K562 (cell line): ENCODE results near the gene CREB3L1. TPM values are rescaled to one million over a fixed set of nuclear protein-coding genes. Genes with fewer than 3 reads are reported as not detected.

ENCODE experiments used
- ADNP ChIP-seq: fragments of 200-800 bp; sonication (Bioruptor generic); IDR thresholded peaks from 2 replicates; pipeline ENCODE4 v1.6.1; 2016; ENCODE audit warnings: missing genetic modification characterization, missing compliant biosample characterization
- CBX1 ChIP-seq: sonication (generic); IDR thresholded peaks from 2 replicates; pipeline ENCODE4 v1.6.1; 2016; ENCODE audit warnings: antibody characterized with exemption, low read depth, mild to moderate bottlenecking
- CHCHD3 ChIP-seq: fragments of 250-450 bp; sonication (Bioruptor Pico); IDR thresholded peaks from 2 replicates; pipeline ENCODE4 v2.1.2; 2022; ENCODE audit warnings: mild to moderate bottlenecking
- ELF2 ChIP-seq: fragments of 250-450 bp; sonication (Bioruptor Pico); IDR thresholded peaks from 2 replicates; pipeline ENCODE4 v1.5.0; 2021; ENCODE audit warnings: mild to moderate bottlenecking
- HDAC6 ChIP-seq: IDR thresholded peaks from 2 replicates; pipeline ENCODE4 v1.6.1; 2012; ENCODE audit warnings: low read depth, mild to moderate bottlenecking, control low read depth, inconsistent platforms, low read length, moderate library complexity
- KHSRP ChIP-seq: fragments of 450-650 bp; IDR thresholded peaks from 2 replicates; pipeline ENCODE4 v1.6.1; 2017
- KLF6 ChIP-seq: fragments of 250-450 bp; sonication (Bioruptor Pico); IDR thresholded peaks from 2 replicates; pipeline ENCODE4 v1.4.0; 2020; ENCODE audit warnings: mild to moderate bottlenecking, moderate library complexity, borderline replicate concordance
- MEIS2 ChIP-seq: fragments of 450-650 bp; IDR thresholded peaks from 2 replicates; pipeline ENCODE4 v1.6.1; 2014; ENCODE audit warnings: mild to moderate bottlenecking; ENCODE audit not compliant: partially characterized antibody
- MTF1 ChIP-seq: fragments of 250-450 bp; sonication (Bioruptor Pico); IDR thresholded peaks from 2 replicates; pipeline ENCODE4 v1.9.0; 2021; ENCODE audit warnings: moderate library complexity, mild to moderate bottlenecking, inconsistent platforms, borderline replicate concordance
- NR0B1 ChIP-seq: fragments of 450-650 bp; IDR thresholded peaks from one replicate; pipeline ENCODE4 v1.6.1; 2018; ENCODE audit warnings: mild to moderate bottlenecking, moderate library complexity; ENCODE audit not compliant: partially characterized antibody
- PPARD ChIP-seq: fragments of 250-450 bp; sonication (Bioruptor Pico); IDR thresholded peaks from 2 replicates; pipeline ENCODE4 v1.8.0; 2022; ENCODE audit warnings: inconsistent platforms, mild to moderate bottlenecking, moderate library complexity
- PYGO2 ChIP-seq: fragments of 450-650 bp; IDR thresholded peaks from 2 replicates; pipeline ENCODE4 v1.6.1; 2016; ENCODE audit warnings: mild to moderate bottlenecking, missing genetic modification characterization, moderate library complexity, missing compliant biosample characterization
- RBM15 ChIP-seq: fragments of 200-400 bp; formaldehyde crosslinking; IDR thresholded peaks from 2 replicates; pipeline ENCODE4 v1.6.1; 2018; ENCODE audit warnings: mild to moderate bottlenecking, low read length, moderate library complexity; ENCODE audit not compliant: insufficient read depth
- RHOXF2B ChIP-seq: fragments of 250-450 bp; sonication (Bioruptor Pico); conservative IDR thresholded peaks from 2 replicates; pipeline ENCODE4 v1.5.1; 2021
- SETDB1 ChIP-seq: IDR thresholded peaks from one replicate; pipeline ENCODE4 v1.6.1; 2012; ENCODE audit warnings: low read length, control low read depth, inconsistent platforms
- SNAPC5 ChIP-seq: fragments of 250-450 bp; sonication (Bioruptor Pico); IDR thresholded peaks from 2 replicates; pipeline ENCODE4 v1.8.0; 2021; ENCODE audit warnings: moderate library complexity, mild to moderate bottlenecking, inconsistent platforms
- THRAP3 ChIP-seq: fragments of 450-650 bp; IDR thresholded peaks from 2 replicates; pipeline ENCODE4 v1.6.1; 2016; ENCODE audit warnings: mild to moderate bottlenecking, inconsistent platforms, borderline replicate concordance
- ZNF146 ChIP-seq: IDR thresholded peaks from one replicate; pipeline ENCODE4 v1.6.1; 2018; ENCODE audit warnings: missing compliant biosample characterization; ENCODE audit not compliant: unreplicated experiment
- ZNF584 ChIP-seq: fragments of 200-800 bp; sonication (Bioruptor generic); IDR thresholded peaks from 2 replicates; pipeline ENCODE4 v1.6.1; 2016; ENCODE audit warnings: low read depth, mild to moderate bottlenecking, missing genetic modification characterization, missing compliant biosample characterization
- polyA plus RNA-seq, 8 experiments: library from polyadenylated mRNA; depleted of rRNA in 4 of 8; stranded (reverse) in 5 of 8; unstranded in 3 of 8; fragments of >200 nt; fragmentation: Nextera tagmentation in 2 of 8; fragmentation: Illumina TruSeq in 1 of 8; extraction: Ambion mirVana in 2 of 8; extraction: Trizol in 1 of 8; gene quantifications; 2 replicates each; pipeline versions ENCODE4 v1.2.1 to v1.2.3, GENCODE V29; 2011 to 2014; ENCODE audit warnings: inconsistent platforms in 1 of 8, missing spikeins in 1 of 8
- total RNA-seq, 7 experiments: library from RNA; depleted of rRNA in 6 of 7; stranded (reverse); fragments of >200 nt in 6 of 7; fragmentation: Illumina TruSeq in 2 of 7; extraction: Trizol in 2 of 7; gene quantifications; 2 replicates each; pipeline versions ENCODE4 v1.2.1 to v1.2.3, GENCODE V29; 2011 to 2021; ENCODE audit warnings: low replicate concordance in 1 of 7
- TF ChIP-seq, protein P1 (sequence below), 2 experiments: fragments of 450-650 bp; IDR thresholded peaks; 2 replicates each; pipeline ENCODE4 v1.6.1; 2016; ENCODE audit warnings: mild to moderate bottlenecking in 2 of 2, borderline replicate concordance in 1 of 2, low read depth in 1 of 2, moderate library complexity in 1 of 2

Gene CREB3L1
- total and polyA plus RNA-seq, 9 of the 15 experiments (the other 6 are each of a cell fraction or from before 2014, with no cell fraction given) = 1.2 to 27.6 (median 3.7) TPM

GRCh38 chr11:46352063-46352841 is 74.8 kb downstream of the CREB3L1 start (continued):
- no peak for TF ChIP-seq CHCHD3 (CRISPR knock-in tag)
- TF ChIP-seq PPARD (CRISPR knock-in tag) = no peak
- no peak for TF ChIP-seq PYGO2 (tag)
- no peak for TF ChIP-seq KHSRP
- no peak for TF ChIP-seq KLF6 (CRISPR knock-in tag)
- no peak for TF ChIP-seq NR0B1
- no peak for TF ChIP-seq HDAC6
- TF ChIP-seq, protein P1, sequence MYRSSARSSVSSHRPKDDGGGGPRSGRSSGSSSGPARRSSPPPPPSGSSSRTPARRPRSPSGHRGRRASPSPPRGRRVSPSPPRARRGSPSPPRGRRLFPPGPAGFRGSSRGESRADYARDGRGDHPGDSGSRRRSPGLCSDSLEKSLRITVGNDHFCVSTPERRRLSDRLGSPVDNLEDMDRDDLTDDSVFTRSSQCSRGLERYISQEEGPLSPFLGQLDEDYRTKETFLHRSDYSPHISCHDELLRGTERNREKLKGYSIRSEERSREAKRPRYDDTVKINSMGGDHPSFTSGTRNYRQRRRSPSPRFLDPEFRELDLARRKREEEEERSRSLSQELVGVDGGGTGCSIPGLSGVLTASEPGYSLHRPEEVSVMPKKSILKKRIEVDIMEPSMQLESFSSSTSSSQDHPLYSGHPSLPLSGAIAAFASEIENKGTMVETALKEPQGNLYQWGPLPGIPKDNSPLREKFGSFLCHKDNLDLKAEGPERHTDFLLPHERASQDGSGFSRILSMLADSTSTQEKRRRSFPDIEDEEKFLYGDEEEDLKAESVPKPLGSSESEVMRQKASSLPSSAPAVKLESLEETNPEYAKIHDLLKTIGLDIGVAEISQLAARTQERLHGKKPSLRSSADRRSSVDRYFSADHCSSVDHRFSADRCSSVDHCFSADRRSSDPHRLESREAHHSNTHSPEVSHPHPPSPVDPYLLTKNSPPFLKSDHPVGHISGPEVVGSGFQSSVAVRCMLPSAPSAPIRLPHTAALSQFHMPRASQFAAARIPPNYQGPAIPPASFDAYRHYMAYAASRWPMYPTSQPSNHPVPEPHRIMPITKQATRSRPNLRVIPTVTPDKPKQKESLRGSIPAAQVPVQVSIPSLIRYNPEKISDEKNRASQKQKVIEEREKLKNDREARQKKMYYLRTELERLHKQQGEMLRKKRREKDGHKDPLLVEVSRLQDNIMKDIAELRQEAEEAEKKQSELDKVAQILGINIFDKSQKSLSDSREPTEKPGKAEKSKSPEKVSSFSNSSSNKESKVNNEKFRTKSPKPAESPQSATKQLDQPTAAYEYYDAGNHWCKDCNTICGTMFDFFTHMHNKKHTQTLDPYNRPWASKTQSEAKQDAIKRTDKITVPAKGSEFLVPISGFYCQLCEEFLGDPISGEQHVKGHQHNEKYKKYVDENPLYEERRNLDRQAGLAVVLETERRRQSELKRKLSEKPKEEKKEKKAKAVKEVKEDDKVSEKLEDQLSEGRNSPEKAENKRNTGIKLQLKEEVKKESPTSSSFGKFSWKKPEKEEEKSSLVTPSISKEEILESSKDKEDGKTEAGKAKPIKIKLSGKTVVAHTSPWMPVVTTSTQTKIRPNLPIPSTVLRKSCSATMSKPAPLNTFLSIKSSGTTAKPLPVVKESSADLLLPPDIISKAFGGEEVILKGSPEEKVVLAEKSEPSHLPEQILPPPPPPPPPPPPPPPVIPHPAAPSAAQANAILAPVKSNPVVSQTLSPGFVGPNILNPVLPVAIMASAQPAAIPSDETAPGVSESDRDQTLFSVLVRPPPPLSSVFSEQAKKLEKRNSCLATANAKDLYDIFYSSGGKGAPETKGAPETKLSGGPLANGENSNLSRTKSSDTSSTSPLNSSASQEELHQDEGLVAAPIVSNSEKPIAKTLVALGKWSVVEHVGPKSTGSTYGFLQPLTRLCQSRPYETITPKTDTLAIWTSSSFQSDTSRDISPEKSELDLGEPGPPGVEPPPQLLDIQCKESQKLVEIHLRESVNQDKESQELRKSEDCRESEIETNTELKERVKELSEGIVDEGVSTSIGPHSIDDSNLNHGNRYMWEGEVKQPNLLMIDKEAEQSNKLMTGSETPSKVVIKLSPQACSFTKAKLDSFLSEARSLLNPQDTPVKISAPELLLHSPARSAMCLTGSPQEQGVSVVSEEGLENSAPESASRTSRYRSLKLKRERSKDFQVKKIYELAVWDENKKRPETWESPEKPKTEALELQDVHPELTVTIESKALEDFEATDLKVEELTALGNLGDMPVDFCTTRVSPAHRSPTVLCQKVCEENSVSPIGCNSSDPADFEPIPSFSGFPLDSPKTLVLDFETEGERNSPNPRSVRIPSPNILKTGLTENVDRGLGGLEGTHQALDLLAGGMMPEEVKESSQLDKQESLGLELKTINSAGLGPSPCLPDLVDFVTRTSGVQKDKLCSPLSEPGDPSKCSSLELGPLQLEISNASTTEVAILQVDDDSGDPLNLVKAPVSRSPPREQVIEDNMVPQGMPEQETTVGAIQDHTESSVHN (IDR thresholded peaks at IDR 0.05; ENCODE audit: borderline replicate concordance in 1 of 2, low read depth in 1 of 2) = no peak
- no peak for TF ChIP-seq MTF1
- no peak for TF ChIP-seq CBX1
- TF ChIP-seq ELF2 = no peak
- no peak for TF ChIP-seq ADNP (tag)
- TF ChIP-seq RHOXF2B (CRISPR knock-in tag) = no peak
- no peak for TF ChIP-seq SNAPC5 (CRISPR knock-in tag)
- TF ChIP-seq MEIS2 = no peak
- TF ChIP-seq THRAP3 = no peak
- no peak for TF ChIP-seq ZNF584 (CRISPR knock-in tag)
- no peak for TF ChIP-seq ZNF146 (CRISPR knock-in tag)
- no peak for TF ChIP-seq RBM15
- TF ChIP-seq SETDB1 = no peak
